Measurements from ENCODE around the gene COMMD3. TPM values are rescaled to one million over a fixed set of nuclear protein-coding genes. Genes with fewer than 3 reads are reported as not detected.

The COMMD3 gene
- total RNA-seq, 1 donor from 2014 or later = 21.9 TPM

GRCh38 chr10:22315455-22316285, 518 bp upstream of the COMMD3 start:
- Histone ChIP-seq H3K4me1 (peaks cover 4 to 27% of the 10 kb centered on the region in 2 donors), H3K27ac (peak overlapping the region; percentile 89 to 90), H3K27me3 (no peaks in the 10 kb centered on the region), H3K4me3 (peak overlapping the region; percentile 91 to 94), H3K9me3 (no peaks in the 10 kb centered on the region), H3K36me3 (no peaks in the 10 kb centered on the region)
- no peak for DNase-seq (ENCODE audit: low spot score in 2 of 2)
- no peak for TF ChIP-seq CTCF (IDR thresholded peaks at IDR 0.05)
- intact Hi-C loops (cut with DNase I) = loop anchor here (1.0 to 10.0 kb wide), 7 partner anchors 63 to 981 kb away; no protein-coding TSS in a partner anchor

- H3K4me1 ChIP-seq = peaks cover 4 to 27% of the 10 kb centered on the region in 2 donors
- no peaks in the 10 kb centered on the region for H3K9me3 ChIP-seq
- no peaks in the 10 kb centered on the region for H3K36me3 ChIP-seq
- H3K27ac ChIP-seq = peak overlapping the region; percentile 89 to 90
- H3K27me3 ChIP-seq = no peaks in the 10 kb centered on the region
- H3K4me3 ChIP-seq = peak overlapping the region; percentile 91 to 94
- TF ChIP-seq CTCF (IDR thresholded peaks at IDR 0.05) = no peak
- intact Hi-C loops (cut with DNase I) = loop anchor here (2.0 to 10.0 kb wide), 6 partner anchors 64 to 982 kb away; no protein-coding TSS in a partner anchor
- no peak for DNase-seq (ENCODE audit: low spot score in 2 of 2)
These were observed 835 bp downstream of the COMMD3 start for GRCh38 chr10:22317076-22317370.

- no peaks in the 10 kb centered on the region for H3K27me3 ChIP-seq
- H3K36me3 ChIP-seq = no peaks in the 10 kb centered on the region
- H3K27ac ChIP-seq = no peak overlapping the region
- peaks cover 9 to 31% of the 10 kb centered on the region in 2 donors for H3K4me1 ChIP-seq
- peak overlapping the region in 1 of 2 donors; percentile 91 for H3K4me3 ChIP-seq
- H3K9me3 ChIP-seq = no peaks in the 10 kb centered on the region
- intact Hi-C loops (cut with DNase I) = loop anchor here (2.0 to 10.0 kb wide), 6 partner anchors 65 to 983 kb away; no protein-coding TSS in a partner anchor
- no peak for TF ChIP-seq CTCF (IDR thresholded peaks at IDR 0.05)
- DNase-seq (ENCODE audit: low spot score in 2 of 2) = no peak
These were observed 1.8 kb downstream of the COMMD3 start for GRCh38 chr10:22317771-22318565.

GRCh38 chr10:22318772-22319171, 2.6 kb downstream of the COMMD3 start:
- no peaks in the 10 kb centered on the region for H3K27me3 ChIP-seq
- no peaks in the 10 kb centered on the region for H3K36me3 ChIP-seq
- no peak overlapping the region for H3K4me3 ChIP-seq
- H3K9me3 ChIP-seq = no peaks in the 10 kb centered on the region
- no peak overlapping the region for H3K27ac ChIP-seq
- intact Hi-C loops (cut with DNase I) = loop anchor here (5.0 to 10.0 kb wide), 5 partner anchors 119 to 984 kb away; no protein-coding TSS in a partner anchor
- peaks cover 9 to 38% of the 10 kb centered on the region in 2 donors for H3K4me1 ChIP-seq
- TF ChIP-seq CTCF (IDR thresholded peaks at IDR 0.05) = no peak
- no peak for DNase-seq (ENCODE audit: low spot score in 2 of 2)

GRCh38 chr10:22319547-22319979, 3.4 kb downstream of the COMMD3 start:
- Histone ChIP-seq H3K27ac (peak overlapping the region in 1 of 2 donors; percentile 86), H3K4me1 (peaks cover 12 to 46% of the 10 kb centered on the region in 2 donors), H3K36me3 (no peaks in the 10 kb centered on the region), H3K27me3 (no peaks in the 10 kb centered on the region), H3K9me3 (no peaks in the 10 kb centered on the region), H3K4me3 (peak overlapping the region in 1 of 2 donors; percentile 100)
- DNase-seq (ENCODE audit: low spot score in 2 of 2) = no peak
- intact Hi-C loops (cut with DNase I) = loop anchor here (5.0 to 10.0 kb wide), 5 partner anchors 118 to 985 kb away; no protein-coding TSS in a partner anchor
- TF ChIP-seq CTCF (IDR thresholded peaks at IDR 0.05) = no peak

Measured in ascending aorta (tissue), 2 donors.